ENCODE measurements around the gene GNG14. TPM values are rescaled to one million over a fixed set of nuclear protein-coding genes. Genes with fewer than 3 reads are reported as not detected.

The GNG14 gene
- total and polyA plus RNA-seq, 10 of the 15 experiments (the other 5 are each of a cell fraction or from before 2014, with no cell fraction given): not detected

- Histone ChIP-seq H3K79me2 (ENCODE audit: control insufficient read depth, insufficient read depth, low read length) (peaks cover 48% of the 10 kb centered on the region), H3K4me1 (ENCODE audit: control insufficient read depth, insufficient read depth, low read length) (peaks cover 8% of the 10 kb centered on the region; the same call in 1 of the 2 replicates), H3K27ac (ENCODE audit: control insufficient read depth, insufficient read depth) (peak within 1 kb of the TSS; percentile 81), H3K36me3 (ENCODE audit: control insufficient read depth in 2 of 2, insufficient read depth in 2 of 2, low read length in 1 of 2) (peaks cover 10 to 11% of the 10 kb centered on the region in 2 experiments; a peak in 3 of 4 replicates), H4K20me1 (ENCODE audit: control insufficient read depth, insufficient read depth) (no peaks in the 10 kb centered on the region; the same call in 1 of the 2 replicates), H3K9me3 (replicated peaks; ENCODE audit: control insufficient read depth, insufficient read depth, low read length) (no peaks in the 10 kb centered on the region), H2AFZ (ENCODE audit: control insufficient read depth, low read depth, low read length) (peak within 1 kb of the TSS; percentile 98), H3K27me3 (replicated peaks in 1 of 2; ENCODE audit: control insufficient read depth in 2 of 2, insufficient read depth in 2 of 2, low read length in 1 of 2) (no peaks in the 10 kb centered on the region), H3K4me3 (peak within 1 kb of the TSS; percentile 91), H3K9ac (ENCODE audit: control insufficient read depth, insufficient read depth, low read length) (peak within 1 kb of the TSS; percentile 81), H3K4me2 (ENCODE audit: control insufficient read depth, insufficient read depth) (peak within 1 kb of the TSS; percentile 90)
- SMC1A ChIA-PET (ENCODE audit: uncharacterized antibody, unreplicated experiment): interaction anchor here (1.0 to 5.1 kb wide), 3 partner anchors 10 to 13 kb away, joined by 4 to 28 read pairs (median 6); partner anchors contain the start of genes GET3 and TRIR
- no TSS peak for BruUV-seq (replicated peaks)
- in situ Hi-C loops (cut with MboI): no loop called here
- WGBS (ENCODE audit: insufficient coverage, insufficient replicate concordance, low lambda C conversion rate, missing lambda C conversion rate): 2% methylated on average over 28 of the region's 28 CpGs
- intact Hi-C loops (cut with micrococcal nuclease; ENCODE audit: unreplicated experiment): no loop called here
- RAD21 ChIA-PET (ENCODE audit: unreplicated experiment): interaction anchor here (1.0 to 3.3 kb wide), 5 partner anchors 10 to 1347 kb away, joined by 3 to 31 read pairs (median 4); partner anchors contain the start of gene TRIR
- FAIRE-seq (peak; percentile 94), ATAC-seq (peak; percentile 79), DNase-seq (ENCODE audit: low read depth, low spot score) (peak; percentile 40)
- POLR2A ChIA-PET: interaction anchor here (0.5 to 6.8 kb wide), 7 partner anchors 10 to 69 kb away, joined by 3 to 58 read pairs (median 3); partner anchors contain the start of genes DHPS, GET3, MAN2B1 and TRIR
- CTCF ChIA-PET: interaction anchor here (0.6 to 5.4 kb wide), 13 partner anchors 9 to 1683 kb away, joined by 3 to 30 read pairs (median 4); partner anchors contain the start of gene TRIR
- TF ChIP-seq TCF7 (IDR thresholded peaks at IDR 0.05; ENCODE audit: borderline replicate concordance): no peak
- TF ChIP-seq MYC (IDR thresholded peaks at IDR 0.05; ENCODE audit: insufficient read depth, insufficient read length, insufficient replicate concordance, low read length, severe bottlenecking): peak; percentile 85
- no peak for TF ChIP-seq NR2C2 (IDR thresholded peaks at IDR 0.05; ENCODE audit: borderline replicate concordance, control insufficient read depth, insufficient read length, low read depth)
- peak; percentile 81 for TF ChIP-seq SIX5 (IDR thresholded peaks at IDR 0.05; ENCODE audit: low read depth, low read length, severe bottlenecking)
- peak; percentile 89 for TF ChIP-seq HCFC1 (IDR thresholded peaks at IDR 0.05; ENCODE audit: low read length)
- TF ChIP-seq ESRRA (IDR thresholded peaks at IDR 0.05; ENCODE audit: low read length): 0 out of 2 replicates have a peak, but pooled peaks have one; percentile 22
- no peak for TF ChIP-seq FOXM1 (IDR thresholded peaks at IDR 0.05; ENCODE audit: low read depth, low read length)
- 0 out of 2 replicates have a peak, but pooled peaks have one; percentile 10 for TF ChIP-seq BACH1 (IDR thresholded peaks at IDR 0.05; ENCODE audit: borderline replicate concordance)
- peak; percentile 64 for TF ChIP-seq POLR2AphosphoS5 (IDR thresholded peaks at IDR 0.05; ENCODE audit: low read length)
- TF ChIP-seq SREBF1 (IDR thresholded peaks at IDR 0.05; ENCODE audit: low read length): peak; percentile 38; the same call in 1 of the 2 replicates
- TF ChIP-seq HDGF (IDR thresholded peaks at IDR 0.05): no peak
- peak; percentile 97 for TF ChIP-seq BHLHE40 (IDR thresholded peaks at IDR 0.05; ENCODE audit: borderline replicate concordance in 1 of 2, low read depth in 2 of 2, low read length in 1 of 2)
- TF ChIP-seq YBX1 (IDR thresholded peaks at IDR 0.05): no peak
- TF ChIP-seq CREM (IDR thresholded peaks at IDR 0.05; ENCODE audit: low read depth): peak; percentile 69; the same call in 1 of the 2 replicates
- peak; percentile 25; the same call in 1 of the 2 replicates for TF ChIP-seq NR2F1 (conservative IDR thresholded peaks at IDR 0.05)
- TF ChIP-seq MEF2B (IDR thresholded peaks at IDR 0.05; ENCODE audit: partially characterized antibody, poor library complexity, severe bottlenecking): no peak
- no peak for TF ChIP-seq WRNIP1 (IDR thresholded peaks at IDR 0.05; ENCODE audit: borderline replicate concordance, low read depth, low read length)
- no peak for TF ChIP-seq EED (IDR thresholded peaks at IDR 0.05; ENCODE audit: low read depth)
- peak; percentile 78 for TF ChIP-seq IKZF1 (conservative IDR thresholded peaks at IDR 0.05)
- no peak for TF ChIP-seq RFX5 (IDR thresholded peaks at IDR 0.05; ENCODE audit: low read depth, low read length)
- TF ChIP-seq ZBTB33 (IDR thresholded peaks at IDR 0.05): no peak
- no peak for TF ChIP-seq SUZ12 (IDR thresholded peaks at IDR 0.05; ENCODE audit: unreplicated experiment)
- no peak for TF ChIP-seq DPF2 (IDR thresholded peaks at IDR 0.05)
- TF ChIP-seq ATF7 (IDR thresholded peaks at IDR 0.05; ENCODE audit: low read depth): no peak
- TF ChIP-seq PML (IDR thresholded peaks at IDR 0.05; ENCODE audit: low read length): peak; percentile 39; the same call in 1 of the 2 replicates
These were observed 36.0 kb downstream of the GNG14 start, which contains the start of gene TNPO2 for GRCh38 chr19:12723641-12724426. Gene TNPO2, minus strand, starts transcription at chr19:12723932. Its CDS starts 2,955 bp downstream, at chr19:12720977.
